HCT116 (cell line): Measurements from ENCODE around the gene MSI2. TPM values are rescaled to one million over a fixed set of nuclear protein-coding genes. Genes with fewer than 3 reads are reported as not detected.

Experiments
- ATAC-seq: fragments of 200-7000 bp; cut with Tn5 transposase; 2 replicates; pipeline ENCODE4 v1.9.1; 2020; ENCODE audit warnings: mild to moderate bottlenecking, moderate library complexity
- BruUV-seq: library from RNA; stranded (reverse); fragments of 400-500 nt; replicated peaks from 2 replicates; lab custom pipeline; 2021; lab: Mats Ljungman, UMichigan
- CTCF ChIA-PET: fragments of 300-600 bp; sonication (Branson Sonifier 250); formaldehyde crosslinking; loops from one replicate; lab custom pipeline; 2021; ENCODE audit warnings: antibody characterized with exemption; lab: Charles Lee
- POLR2A ChIA-PET: fragments of 300-600, 350-600 bp; sonication (Branson Sonifier 250); formaldehyde crosslinking; loops from one replicate; lab custom pipeline; 2021; ENCODE audit warnings: antibody characterized with exemption; lab: Charles Lee
- RAD21 ChIA-PET, 2 experiments: fragments of 300-600 bp; sonication (Branson Sonifier 250); formaldehyde crosslinking; loops; one replicate each; lab custom pipeline; 2023; ENCODE audit warnings: low total read pairs in 2 of 2; ENCODE audit not compliant: uncharacterized antibody in 2 of 2, unreplicated experiment in 2 of 2, low non-redundant PET in 1 of 2; lab: Charles Lee
- DNase-seq: peaks from one replicate; pipeline ENCODE4 v3.0.0-alpha.2; 2010; ENCODE audit warnings: low read depth, low spot score
- H2AFZ ChIP-seq: fragments of 200-600 bp; shearing (Covaris generic), sonication (generic); 2 replicates; pipeline ENCODE4 v1.6.1; 2017; ENCODE audit warnings: low read depth, mixed run types, mixed read lengths, antibody characterized with exemption, low read length; ENCODE audit not compliant: poor library complexity, severe bottlenecking
- H3K27ac ChIP-seq: 2 replicates; pipeline ENCODE4 v1.5.1; 2012; ENCODE audit warnings: low read depth, low read length
- H3K27me3 ChIP-seq: fragments of 200-600 bp; sonication (generic); 2 replicates; pipeline ENCODE4 v1.6.1; 2016; ENCODE audit warnings: mixed run types, low read length, mixed read lengths; ENCODE audit not compliant: insufficient read depth
- H3K36me3 ChIP-seq, 2 experiments: fragments of 200-500 bp in 1 of 2; fragments of 200-600 bp in 1 of 2; sonication (Bioruptor generic) in 1 of 2; sonication (generic) in 1 of 2; 2 replicates each; pipeline versions ENCODE4 v1.5.1 to v1.6.1; 2014 to 2016; ENCODE audit warnings: low read length in 2 of 2, inconsistent platforms in 1 of 2, mixed read lengths in 1 of 2, mixed run types in 1 of 2; ENCODE audit not compliant: insufficient read depth in 2 of 2, control insufficient read depth in 1 of 2
- H3K4me1 ChIP-seq, 2 experiments: fragments of 200-600 bp in 1 of 2; sonication (generic) in 1 of 2; 2 replicates each; pipeline versions ENCODE4 v1.5.1 to v1.6.1; 2012 to 2017; ENCODE audit warnings: low read length in 2 of 2, inconsistent platforms in 1 of 2, mild to moderate bottlenecking in 1 of 2, mixed read lengths in 1 of 2, mixed run types in 1 of 2, moderate library complexity in 1 of 2; ENCODE audit not compliant: insufficient read depth in 2 of 2, control insufficient read depth in 1 of 2
- H3K4me2 ChIP-seq: fragments of 200-600 bp; sonication (generic); 2 replicates; pipeline ENCODE4 v1.6.1; 2017; ENCODE audit warnings: mixed run types, low read length, mixed read lengths
- H3K4me3 ChIP-seq, 2 experiments: fragments of 200-600 bp in 1 of 2; sonication (generic) in 1 of 2; replicated peaks in 1 of 2; 2 replicates each; pipeline ENCODE4 v1.5.1; 2011 to 2016; ENCODE audit warnings: low read length in 2 of 2, control low read depth in 1 of 2, low read depth in 1 of 2, mild to moderate bottlenecking in 1 of 2, mixed read lengths in 1 of 2, mixed run types in 1 of 2
- H3K79me2 ChIP-seq: fragments of 200-600 bp; sonication (generic); 2 replicates; pipeline ENCODE4 v1.6.1; 2017; ENCODE audit warnings: mild to moderate bottlenecking, mixed run types, low read length, moderate library complexity, mixed read lengths; ENCODE audit not compliant: insufficient read depth
- H3K9ac ChIP-seq: fragments of 200-600 bp; sonication (generic); 2 replicates; pipeline ENCODE4 v1.6.1; 2016; ENCODE audit warnings: low read length, mixed read lengths
- H3K9me2 ChIP-seq: fragments of 200-600 bp; sonication (generic), shearing (Covaris generic); 2 replicates; pipeline ENCODE4 v1.6.1; 2017; ENCODE audit warnings: mixed run types, mild to moderate bottlenecking, moderate library complexity; ENCODE audit not compliant: insufficient read depth
- H3K9me3 ChIP-seq, 2 experiments: fragments of 200-500 bp in 1 of 2; fragments of 200-600 bp in 1 of 2; sonication (Bioruptor generic) in 1 of 2; sonication (generic) in 1 of 2; 2 replicates each; pipeline ENCODE4 v1.6.1; 2014 to 2017; ENCODE audit warnings: low read length in 2 of 2, mixed read lengths in 2 of 2, inconsistent platforms in 1 of 2, low read depth in 1 of 2, mild to moderate bottlenecking in 1 of 2, mixed run types in 1 of 2, moderate library complexity in 1 of 2; ENCODE audit not compliant: control insufficient read depth in 1 of 2, insufficient read depth in 1 of 2
- H4K20me1 ChIP-seq: fragments of 200-600 bp; sonication (generic), shearing (Covaris generic); 2 replicates; pipeline ENCODE4 v1.6.1; 2017; ENCODE audit warnings: mixed run types, mild to moderate bottlenecking, moderate library complexity; ENCODE audit not compliant: insufficient read depth
- CBX3 ChIP-seq: IDR thresholded peaks from 2 replicates; pipeline ENCODE4 v1.6.1; 2012; ENCODE audit warnings: low read depth
- CEBPB ChIP-seq: IDR thresholded peaks from 2 replicates; pipeline ENCODE4 v1.6.1; 2012; ENCODE audit warnings: low read depth
- MAX ChIP-seq: IDR thresholded peaks from 2 replicates; pipeline ENCODE4 v1.6.1; 2012
- POLR2A ChIP-seq: IDR thresholded peaks from 2 replicates; pipeline ENCODE4 v1.7.0; 2011; ENCODE audit warnings: borderline replicate concordance; ENCODE audit not compliant: insufficient read depth, insufficient read length; ENCODE audit errors: extremely low read depth
- SP1 ChIP-seq: IDR thresholded peaks from 2 replicates; pipeline ENCODE4 v1.6.1; 2012; ENCODE audit warnings: low read depth
- ZBTB33 ChIP-seq: IDR thresholded peaks from 2 replicates; pipeline ENCODE4 v1.6.1; 2011; ENCODE audit warnings: mild to moderate bottlenecking, low read length, moderate library complexity; ENCODE audit not compliant: insufficient replicate concordance; ENCODE audit errors: extremely low read depth
- ZNF274 ChIP-seq: fragments of 200-500 bp; sonication (Bioruptor generic); IDR thresholded peaks from 2 replicates; pipeline ENCODE4 v1.6.1; 2014; ENCODE audit warnings: mild to moderate bottlenecking, low read depth, low read length, inconsistent platforms
- intact Hi-C: fragments of 100-400 bp; cut with micrococcal nuclease; formaldehyde crosslinking; loops from 2 replicates; pipeline ENCODE4 v1.10.0; 2022
- total RNA-seq: library from RNA; stranded (reverse); gene quantifications from one replicate; pipeline ENCODE4 v1.2.1, GENCODE V29; 2021; ENCODE audit not compliant: unreplicated experiment

MSI2 gene
- total RNA-seq, 1 experiment from 2014 or later = 137 TPM

GRCh38 chr17:57705921-57706695 lies 449.8 kb downstream of the MSI2 start:
- POLR2A ChIA-PET = no interaction called here
- intact Hi-C loops = no loop called here
- no peaks in the 10 kb centered on the region for H3K36me3 ChIP-seq
- H3K27me3 ChIP-seq = peaks cover 9% of the 10 kb centered on the region; the same call in 1 of the 2 replicates
- DNase-seq (no peak), ATAC-seq (no peak)
- TF ChIP-seq MAX (no peak), CBX3 (no peak), SP1 (no peak), ZNF274 (no peak), CEBPB (no peak), POLR2A (no peak), ZBTB33 (no peak)
- H4K20me1 ChIP-seq = no peaks in the 10 kb centered on the region
- H3K9me3 ChIP-seq = no peaks in the 10 kb centered on the region
- BruUV-seq = no TSS peak
- no peaks in the 10 kb centered on the region for H3K79me2 ChIP-seq
- no peak overlapping the region for H2AFZ ChIP-seq
- no peak overlapping the region for H3K4me2 ChIP-seq
- no peak overlapping the region for H3K4me3 ChIP-seq
- H3K27ac ChIP-seq = no peak overlapping the region
- H3K9ac ChIP-seq = no peak overlapping the region
- RAD21 ChIA-PET = interaction anchor here in 1 of 2 experiments (0.6 kb wide), 1 partner anchor 84 kb away, joined by 4 read pairs; no protein-coding TSS in a partner anchor
- H3K4me1 ChIP-seq = no peaks in the 10 kb centered on the region
- no peaks in the 10 kb centered on the region for H3K9me2 ChIP-seq
- CTCF ChIA-PET = no interaction called here
